ENCODE results near the gene PIK3R4. TPM values are rescaled to one million over a fixed set of nuclear protein-coding genes. Genes with fewer than 3 reads are reported as not detected.

The PIK3R4 gene
- polyA plus RNA-seq, 1 of the 3 experiments (the other 2 are of a cell fraction), result 27.2 TPM

DNA sequence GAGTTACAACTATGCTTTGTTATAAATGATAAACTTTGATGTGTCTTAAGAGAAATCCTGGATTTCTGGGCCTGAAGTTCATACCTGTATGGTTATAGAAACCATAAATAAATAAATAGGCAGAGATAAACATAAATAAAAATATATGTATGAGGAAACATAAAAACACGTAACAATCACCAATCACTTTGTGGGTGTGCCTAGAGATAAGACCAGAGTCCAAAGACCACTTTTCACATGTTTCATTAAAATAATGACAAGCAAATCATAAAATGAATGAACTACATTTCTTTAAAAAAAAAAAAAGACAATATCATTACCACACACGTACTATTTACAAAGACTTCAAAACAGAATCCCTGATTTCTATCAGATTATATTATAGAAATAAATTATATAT, 14.1 kb downstream of the PIK3R4 start:
- Histone ChIP-seq H3K4me1 (ENCODE audit: control insufficient read depth in 1 of 2, insufficient read depth in 2 of 2, low read depth in 1 of 2, low read length in 1 of 2) (peaks cover 0 to 3% of the 10 kb centered on the region in 2 experiments; a peak in 1 of 4 replicates), H2AFZ (ENCODE audit: low read depth) (no peak overlapping the region), H4K20me1 (ENCODE audit: insufficient read depth) (no peaks in the 10 kb centered on the region), H3K27me3 (ENCODE audit: insufficient read depth) (no peaks in the 10 kb centered on the region), H3K4me2 (no peak overlapping the region), H3K9me2 (no peaks in the 10 kb centered on the region), H3K9me3 (no peaks in the 10 kb centered on the region), H3F3A (replicated peaks; ENCODE audit: insufficient read depth) (peaks cover 8% of the 10 kb centered on the region), H3K9ac (no peak overlapping the region), H3K36me3 (replicated peaks in 1 of 2; ENCODE audit: control insufficient read depth in 1 of 2, insufficient read depth in 2 of 2, low read length in 1 of 2) (peaks cover 34 to 64% of the 10 kb centered on the region in 2 experiments), H3K79me2 (ENCODE audit: insufficient read depth) (peaks cover 16% of the 10 kb centered on the region), H3K27ac (ENCODE audit: low read depth in 2 of 2, low read length in 1 of 2) (no peak overlapping the region), H3K4me3 (ENCODE audit: low read depth in 2 of 2, low read length in 1 of 2) (no peak overlapping the region)
- CTCF ChIA-PET, result interaction anchor here (1.1 kb wide), 1 partner anchor 18 kb away, joined by 3 read pairs; no protein-coding TSS in a partner anchor
- POLR2A ChIA-PET, result no interaction called here
- no peak for DNase-seq
- TF ChIP-seq SIN3A (IDR thresholded peaks at IDR 0.05; ENCODE audit: borderline replicate concordance, low read depth, low read length) (no peak), CHD2 (IDR thresholded peaks at IDR 0.05; ENCODE audit: low read length, partially characterized antibody) (no peak), FOXM1 (IDR thresholded peaks at IDR 0.05; ENCODE audit: low read depth) (no peak), RCOR1 (IDR thresholded peaks at IDR 0.05; ENCODE audit: low read length) (no peak), POLR2AphosphoS5 (IDR thresholded peaks at IDR 0.05; ENCODE audit: low read depth, low read length) (no peak), RFX5 (IDR thresholded peaks at IDR 0.05; ENCODE audit: low read length) (no peak), YY1 (IDR thresholded peaks at IDR 0.05; ENCODE audit: low read depth) (no peak), GATA2 (CRISPR knock-in tag; IDR thresholded peaks at IDR 0.05) (no peak), FOXJ3 (CRISPR knock-in tag; IDR thresholded peaks at IDR 0.05) (no peak), FOSL2 (IDR thresholded peaks at IDR 0.05; ENCODE audit: borderline replicate concordance, low read depth) (no peak), SMC3 (IDR thresholded peaks at IDR 0.05; ENCODE audit: low read depth, low read length) (no peak), TAF1 (IDR thresholded peaks at IDR 0.05; ENCODE audit: borderline replicate concordance, low read depth, low read length) (no peak)
- TF ChIP-seq, protein P1, sequence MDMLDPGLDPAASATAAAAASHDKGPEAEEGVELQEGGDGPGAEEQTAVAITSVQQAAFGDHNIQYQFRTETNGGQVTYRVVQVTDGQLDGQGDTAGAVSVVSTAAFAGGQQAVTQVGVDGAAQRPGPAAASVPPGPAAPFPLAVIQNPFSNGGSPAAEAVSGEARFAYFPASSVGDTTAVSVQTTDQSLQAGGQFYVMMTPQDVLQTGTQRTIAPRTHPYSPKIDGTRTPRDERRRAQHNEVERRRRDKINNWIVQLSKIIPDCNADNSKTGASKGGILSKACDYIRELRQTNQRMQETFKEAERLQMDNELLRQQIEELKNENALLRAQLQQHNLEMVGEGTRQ (IDR thresholded peaks at IDR 0.05; ENCODE audit: borderline replicate concordance, low read depth, low read length), result no peak
- TF ChIP-seq, protein P2, sequence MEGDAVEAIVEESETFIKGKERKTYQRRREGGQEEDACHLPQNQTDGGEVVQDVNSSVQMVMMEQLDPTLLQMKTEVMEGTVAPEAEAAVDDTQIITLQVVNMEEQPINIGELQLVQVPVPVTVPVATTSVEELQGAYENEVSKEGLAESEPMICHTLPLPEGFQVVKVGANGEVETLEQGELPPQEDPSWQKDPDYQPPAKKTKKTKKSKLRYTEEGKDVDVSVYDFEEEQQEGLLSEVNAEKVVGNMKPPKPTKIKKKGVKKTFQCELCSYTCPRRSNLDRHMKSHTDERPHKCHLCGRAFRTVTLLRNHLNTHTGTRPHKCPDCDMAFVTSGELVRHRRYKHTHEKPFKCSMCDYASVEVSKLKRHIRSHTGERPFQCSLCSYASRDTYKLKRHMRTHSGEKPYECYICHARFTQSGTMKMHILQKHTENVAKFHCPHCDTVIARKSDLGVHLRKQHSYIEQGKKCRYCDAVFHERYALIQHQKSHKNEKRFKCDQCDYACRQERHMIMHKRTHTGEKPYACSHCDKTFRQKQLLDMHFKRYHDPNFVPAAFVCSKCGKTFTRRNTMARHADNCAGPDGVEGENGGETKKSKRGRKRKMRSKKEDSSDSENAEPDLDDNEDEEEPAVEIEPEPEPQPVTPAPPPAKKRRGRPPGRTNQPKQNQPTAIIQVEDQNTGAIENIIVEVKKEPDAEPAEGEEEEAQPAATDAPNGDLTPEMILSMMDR (IDR thresholded peaks at IDR 0.05), result no peak
- 92% methylated on average over 2 of the region's 2 CpGs for WGBS (ENCODE audit: low lambda C conversion rate)

DNA sequence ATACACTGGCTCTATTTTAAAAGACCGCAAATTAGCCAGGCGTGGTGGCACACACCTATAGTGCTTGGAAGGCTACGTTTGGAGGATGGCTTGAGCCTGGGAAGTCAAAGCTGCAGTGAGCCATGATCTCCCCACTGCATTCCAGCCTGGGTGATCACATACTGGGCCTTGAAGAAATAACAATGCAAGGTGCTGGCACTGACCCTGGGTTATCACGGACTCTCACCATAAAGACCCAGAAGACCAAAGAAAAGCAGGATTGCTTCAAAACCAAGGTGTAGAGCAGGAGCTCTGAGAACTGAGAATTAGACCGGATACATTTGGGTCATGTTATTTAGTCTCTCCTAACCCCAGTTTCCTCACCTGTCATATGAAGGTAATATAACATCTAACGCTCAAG, 14.8 kb downstream of the PIK3R4 start:
- H3K9me2 ChIP-seq, result no peaks in the 10 kb centered on the region
- H2AFZ ChIP-seq (ENCODE audit: low read depth), result no peak overlapping the region
- 98% methylated on average over 6 of the region's 6 CpGs for WGBS (ENCODE audit: low lambda C conversion rate)
- H3K79me2 ChIP-seq (ENCODE audit: insufficient read depth), result peaks cover 9% of the 10 kb centered on the region; the same call in 1 of the 2 replicates
- H3K36me3 ChIP-seq (replicated peaks in 1 of 2; ENCODE audit: control insufficient read depth in 1 of 2, insufficient read depth in 2 of 2, low read length in 1 of 2), result peaks cover 34 to 64% of the 10 kb centered on the region in 2 experiments
- no peak overlapping the region for H3K27ac ChIP-seq (ENCODE audit: low read depth in 2 of 2, low read length in 1 of 2)
- CTCF ChIA-PET, result interaction anchor here (1.1 kb wide), 1 partner anchor 19 kb away, joined by 3 read pairs; no protein-coding TSS in a partner anchor
- H3F3A ChIP-seq (replicated peaks; ENCODE audit: insufficient read depth), result peaks cover 8% of the 10 kb centered on the region
- peaks cover 0 to 3% of the 10 kb centered on the region in 2 experiments; a peak in 1 of 4 replicates for H3K4me1 ChIP-seq (ENCODE audit: control insufficient read depth in 1 of 2, insufficient read depth in 2 of 2, low read depth in 1 of 2, low read length in 1 of 2)
- no peaks in the 10 kb centered on the region for H3K27me3 ChIP-seq (ENCODE audit: insufficient read depth)
- no peaks in the 10 kb centered on the region for H4K20me1 ChIP-seq (ENCODE audit: insufficient read depth)
- no peak overlapping the region for H3K9ac ChIP-seq
- H3K9me3 ChIP-seq, result no peaks in the 10 kb centered on the region
- TF ChIP-seq TAF1 (IDR thresholded peaks at IDR 0.05; ENCODE audit: borderline replicate concordance, low read depth, low read length) (no peak), RFX5 (IDR thresholded peaks at IDR 0.05; ENCODE audit: low read length) (no peak), SIN3A (IDR thresholded peaks at IDR 0.05; ENCODE audit: borderline replicate concordance, low read depth, low read length) (no peak)
- TF ChIP-seq, protein P3, sequence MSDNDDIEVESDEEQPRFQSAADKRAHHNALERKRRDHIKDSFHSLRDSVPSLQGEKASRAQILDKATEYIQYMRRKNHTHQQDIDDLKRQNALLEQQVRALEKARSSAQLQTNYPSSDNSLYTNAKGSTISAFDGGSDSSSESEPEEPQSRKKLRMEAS (IDR thresholded peaks at IDR 0.05; ENCODE audit: low read depth), result no peak
- POLR2A ChIA-PET, result no interaction called here
- no peak for DNase-seq
- H3K4me3 ChIP-seq (ENCODE audit: low read depth in 2 of 2, low read length in 1 of 2), result no peak overlapping the region
- H3K4me2 ChIP-seq, result no peak overlapping the region
